Effector memory CD8-positive, alpha-beta T cell (primary cell): ENCODE results near the gene TMEM156.
"Not testable (repeated sequence)": the region's sequence is repeated elsewhere in the genome, so short reads cannot be mapped to it uniquely, and the experiment has no call there.

Experiments used
- ATAC-seq: fragments of 150-1000 bp; cut with Tn5 transposase; replicated peaks from 2 replicates; pipeline ENCODE4 v1.10.0; 2021; ENCODE audit warnings: mild to moderate bottlenecking, moderate library complexity
- DNase-seq, 3 experiments: peaks; one replicate each; pipeline ENCODE4 v3.0.0; 2021
- H3K27ac Mint-ChIP-seq, 2 donors: one replicate each; pipeline ENCODE4 v1.8.0; 2022; ENCODE audit warnings: mild to moderate bottlenecking in 2 of 2, mixed read lengths in 2 of 2, moderate library complexity in 2 of 2
- H3K27me3 Mint-ChIP-seq, 2 donors: one replicate each; pipeline ENCODE4 v1.8.0; 2022; ENCODE audit warnings: mixed read lengths in 2 of 2
- H3K36me3 Mint-ChIP-seq: one replicate; pipeline ENCODE4 v1.8.0; 2022; ENCODE audit warnings: mild to moderate bottlenecking, moderate library complexity, mixed read lengths; ENCODE audit not compliant: insufficient read depth
- H3K4me1 Mint-ChIP-seq, 2 donors: one replicate each; pipeline ENCODE4 v1.8.0; 2022; ENCODE audit warnings: low read depth in 2 of 2, mixed read lengths in 2 of 2
- H3K4me3 Mint-ChIP-seq, 2 donors: one replicate each; pipeline ENCODE4 v1.8.0; 2022; ENCODE audit warnings: mild to moderate bottlenecking in 2 of 2, mixed read lengths in 2 of 2, moderate library complexity in 2 of 2
- H3K9me3 Mint-ChIP-seq, 2 donors: one replicate each; pipeline ENCODE4 v1.8.0; 2022; ENCODE audit warnings: mixed read lengths in 2 of 2

Gene TMEM156

DNA sequence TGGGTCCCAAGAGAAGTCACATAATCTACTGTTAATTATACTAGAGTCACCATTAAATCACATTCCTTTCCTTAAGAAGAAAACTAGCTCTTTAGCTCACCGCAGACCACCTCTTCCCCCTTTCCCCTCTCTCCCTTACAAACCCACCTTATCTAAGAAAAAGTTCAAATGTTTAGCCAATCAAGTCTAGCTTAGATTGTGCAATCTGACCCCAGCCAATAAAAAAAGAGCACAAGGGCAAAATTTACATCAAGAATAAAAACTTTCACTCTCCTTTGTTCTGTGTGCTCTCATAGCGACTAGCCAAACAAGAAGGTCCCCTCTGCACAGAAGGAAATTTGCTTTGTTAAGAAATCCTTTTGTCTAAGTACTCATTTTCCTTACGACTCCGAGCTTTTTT is 76.3 kb downstream of the TMEM156 start:
- H3K36me3 Mint-ChIP-seq, result no peaks in the 10 kb centered on the region
- no peaks in the 10 kb centered on the region for H3K4me1 Mint-ChIP-seq
- peaks cover 30 to 33% of the 10 kb centered on the region in 2 donors for H3K27me3 Mint-ChIP-seq
- no peak overlapping the region for H3K27ac Mint-ChIP-seq
- H3K9me3 Mint-ChIP-seq, result no peaks in the 10 kb centered on the region
- no peak for DNase-seq
- no peak overlapping the region for H3K4me3 Mint-ChIP-seq
- no peak for ATAC-seq

DNA sequence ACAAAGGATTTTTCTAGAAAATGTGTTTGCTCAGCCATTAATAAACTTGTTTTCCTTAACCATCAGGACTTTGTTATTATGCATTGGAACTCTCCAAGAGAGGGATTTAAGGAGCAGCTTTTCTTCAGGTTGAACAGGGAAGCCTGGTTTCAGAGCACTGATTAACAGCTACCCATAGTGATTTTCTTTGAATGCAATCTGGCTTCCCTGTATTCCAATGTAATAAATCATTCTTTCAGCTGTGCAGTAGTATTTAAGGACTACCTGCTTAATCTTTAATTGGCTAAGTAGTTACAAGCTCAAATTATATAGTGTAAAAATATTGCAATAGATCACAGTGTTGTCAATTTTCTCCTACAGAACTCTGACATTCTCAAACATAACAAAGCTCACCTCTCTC is 77.5 kb downstream of the TMEM156 start:
- Mint-ChIP-seq H3K9me3 (no peaks in the 10 kb centered on the region), H3K4me1 (peaks cover under 1 to 1% of the 10 kb centered on the region in 2 donors), H3K4me3 (no peak overlapping the region), H3K27ac (no peak overlapping the region), H3K36me3 (no peaks in the 10 kb centered on the region), H3K27me3 (peaks cover 33 to 36% of the 10 kb centered on the region in 2 donors)
- DNase-seq (no peak), ATAC-seq (no peak)

DNA sequence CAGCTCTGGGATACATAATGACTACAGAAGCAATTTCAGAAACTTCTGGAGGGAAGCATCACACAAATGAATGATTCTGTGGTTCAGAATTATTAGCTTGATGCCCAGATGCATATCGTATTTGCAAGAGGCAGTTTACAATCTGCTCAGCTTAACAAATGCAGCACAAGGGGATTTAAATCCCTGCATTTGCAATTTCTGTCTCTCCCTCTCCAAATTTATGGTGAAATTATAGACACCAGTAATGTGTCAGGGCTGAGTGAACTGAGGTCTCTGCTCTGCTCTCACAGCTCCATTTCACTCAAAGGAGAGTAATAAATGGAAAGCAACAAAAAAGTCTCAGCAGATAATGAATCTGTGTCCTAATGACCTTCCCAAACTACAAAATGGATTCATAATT is 80.2 kb downstream of the TMEM156 start:
- H3K27ac Mint-ChIP-seq, result no peak overlapping the region
- H3K27me3 Mint-ChIP-seq, result peaks cover 33 to 36% of the 10 kb centered on the region in 2 donors
- peaks cover 4 to 8% of the 10 kb centered on the region in 2 donors for H3K4me1 Mint-ChIP-seq
- H3K9me3 Mint-ChIP-seq, result no peaks in the 10 kb centered on the region
- DNase-seq (no peak), ATAC-seq (no peak)
- no peak overlapping the region for H3K4me3 Mint-ChIP-seq
- H3K36me3 Mint-ChIP-seq, result no peaks in the 10 kb centered on the region

DNA sequence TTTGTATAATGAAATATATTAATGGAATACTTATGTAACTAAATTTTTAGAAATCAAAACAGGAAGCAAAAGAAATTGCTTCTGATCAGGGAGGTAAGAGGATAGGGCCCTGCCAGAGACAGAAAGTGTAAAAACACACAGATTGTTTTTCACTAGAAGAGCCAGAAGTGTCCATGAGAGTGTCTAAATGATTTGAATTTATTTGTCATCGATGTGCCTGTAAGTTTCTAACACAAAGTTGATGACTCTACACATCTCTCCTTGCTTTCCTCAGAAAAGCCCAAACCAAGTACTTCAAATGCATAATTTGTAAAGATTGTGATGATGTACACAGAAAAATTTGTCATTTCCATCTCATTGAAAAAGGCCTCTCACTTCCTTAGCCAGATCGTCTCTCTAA is 80.6 kb downstream of the TMEM156 start:
- peaks cover 4 to 8% of the 10 kb centered on the region in 2 donors for H3K4me1 Mint-ChIP-seq
- H3K27ac Mint-ChIP-seq, result peak overlapping the region in 1 of 2 donors; percentile 15

GRCh38 chr4:38950734-38951133 is 81.5 kb downstream of the TMEM156 start:
- no peak overlapping the region for H3K4me3 Mint-ChIP-seq

More for the DNA sequence above, 80.6 kb downstream of the TMEM156 start:
- ATAC-seq (no peak), DNase-seq (no peak)
- Mint-ChIP-seq H3K4me3 (no peak overlapping the region), H3K9me3 (no peaks in the 10 kb centered on the region), H3K36me3 (no peaks in the 10 kb centered on the region), H3K27me3 (peaks cover 29 to 33% of the 10 kb centered on the region in 2 donors)

GRCh38 chr4:38950159-38950558 is 82.0 kb downstream of the TMEM156 start:
- H3K4me1 Mint-ChIP-seq, result peaks cover 4 to 8% of the 10 kb centered on the region in 2 donors
- peak overlapping the region in 1 of 2 donors; percentile 72 for H3K27ac Mint-ChIP-seq
- no peak overlapping the region for H3K4me3 Mint-ChIP-seq
- H3K9me3 Mint-ChIP-seq, result no peaks in the 10 kb centered on the region
- ATAC-seq, result no peak
- no peak for DNase-seq
- H3K36me3 Mint-ChIP-seq, result no peaks in the 10 kb centered on the region
- peaks cover 15 to 19% of the 10 kb centered on the region in 2 donors for H3K27me3 Mint-ChIP-seq

More at GRCh38 chr4:38950734-38951133, 81.5 kb downstream of the TMEM156 start:
- no peaks in the 10 kb centered on the region for H3K36me3 Mint-ChIP-seq
- DNase-seq (no peak), ATAC-seq (no peak)
- peak overlapping the region in 1 of 2 donors; percentile 72 for H3K27ac Mint-ChIP-seq
- H3K4me1 Mint-ChIP-seq, result peaks cover 4 to 8% of the 10 kb centered on the region in 2 donors
- no peaks in the 10 kb centered on the region for H3K9me3 Mint-ChIP-seq
- H3K27me3 Mint-ChIP-seq, result peaks cover 20 to 24% of the 10 kb centered on the region in 2 donors

DNA sequence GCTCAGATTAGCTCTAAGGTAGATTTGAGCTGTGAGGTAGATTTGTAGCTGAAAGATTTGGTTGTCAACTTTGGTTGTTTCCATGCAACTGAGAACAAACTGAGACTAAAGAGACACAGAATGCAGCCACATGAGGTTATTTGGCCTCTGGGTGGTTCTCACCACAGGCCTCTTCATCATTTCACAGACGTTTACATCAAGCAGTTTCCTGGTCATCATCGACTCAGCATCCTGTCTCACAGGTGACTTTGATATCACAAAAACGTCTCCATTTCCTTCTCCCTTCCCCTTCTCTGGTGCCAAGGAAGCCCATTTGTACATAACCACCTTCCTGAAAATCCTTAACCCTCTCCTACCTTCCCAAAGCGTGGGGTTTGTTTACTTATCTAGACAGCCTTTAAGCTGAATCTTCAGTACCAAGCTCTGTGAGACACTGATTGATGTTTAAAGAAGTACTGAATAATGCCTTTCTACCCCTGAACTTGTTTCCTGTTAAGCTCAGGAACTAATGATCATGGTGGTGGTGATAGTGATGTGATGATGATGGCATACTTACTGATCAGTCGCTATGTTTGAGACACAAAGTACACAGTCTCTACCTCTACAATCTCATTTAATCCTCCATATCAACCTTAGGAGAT is 82.7 kb downstream of the TMEM156 start:
- peak; percentile 92 for ATAC-seq

GRCh38 chr4:38948551-38948950 is 83.7 kb downstream of the TMEM156 start:
- H3K27me3 Mint-ChIP-seq, result peaks cover 6 to 10% of the 10 kb centered on the region in 2 donors
- H3K27ac Mint-ChIP-seq, result no peak overlapping the region
- DNase-seq (no peak), ATAC-seq (no peak)
- H3K36me3 Mint-ChIP-seq, result no peaks in the 10 kb centered on the region
- no peaks in the 10 kb centered on the region for H3K9me3 Mint-ChIP-seq
- no peak overlapping the region for H3K4me3 Mint-ChIP-seq
- peaks cover 4 to 8% of the 10 kb centered on the region in 2 donors for H3K4me1 Mint-ChIP-seq

More for the DNA sequence above, 82.7 kb downstream of the TMEM156 start:
- Mint-ChIP-seq H3K4me3 (no peak overlapping the region), H3K27me3 (peaks cover 12 to 16% of the 10 kb centered on the region in 2 donors), H3K27ac (peak overlapping the region in 1 of 2 donors; percentile 72), H3K36me3 (no peaks in the 10 kb centered on the region), H3K9me3 (no peaks in the 10 kb centered on the region), H3K4me1 (peaks cover 4 to 8% of the 10 kb centered on the region in 2 donors)
- peak; percentile 11 to 29 (median 21) for DNase-seq

- Mint-ChIP-seq H3K27ac (peak overlapping the region in 1 of 2 donors; percentile 9), H3K4me3 (no peak overlapping the region), H3K36me3 (no peaks in the 10 kb centered on the region), H3K9me3 (no peaks in the 10 kb centered on the region), H3K27me3 (peaks cover 0 to 6% of the 10 kb centered on the region in 2 donors), H3K4me1 (peaks cover 4 to 8% of the 10 kb centered on the region in 2 donors)
- DNase-seq (no peak), ATAC-seq (no peak)
Measured at GRCh38 chr4:38946919-38947318, 85.3 kb downstream of the TMEM156 start.

- Mint-ChIP-seq H3K4me1 (peaks cover under 1 to 4% of the 10 kb centered on the region in 2 donors), H3K27me3 (no peaks in the 10 kb centered on the region), H3K9me3 (no peaks in the 10 kb centered on the region)
Measured at GRCh38 chr4:38944440-38944839, 87.8 kb downstream of the TMEM156 start.

DNA sequence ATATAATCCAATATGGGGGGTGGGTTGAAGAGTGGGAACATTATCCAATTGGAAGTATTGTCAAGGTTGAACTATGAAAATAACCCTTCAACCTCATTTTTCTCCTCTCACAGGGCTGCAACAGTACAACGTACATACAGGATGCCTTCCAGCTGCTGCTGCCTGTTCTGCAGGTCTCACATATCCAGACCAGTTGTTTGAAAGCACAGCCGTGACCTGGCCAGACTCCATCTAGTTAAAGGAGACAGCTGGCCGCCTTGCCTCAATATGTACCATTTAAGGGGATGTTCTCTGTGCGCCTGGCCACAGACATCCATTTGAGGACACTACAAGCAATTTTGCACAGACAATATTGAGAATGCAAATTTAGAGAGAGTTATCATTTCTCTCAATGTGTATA is 88.9 kb downstream of the TMEM156 start:
- Mint-ChIP-seq H3K36me3 (no peaks in the 10 kb centered on the region), H3K4me3 (no peak overlapping the region), H3K27me3 (no peaks in the 10 kb centered on the region), H3K9me3 (no peaks in the 10 kb centered on the region), H3K4me1 (no peaks in the 10 kb centered on the region), H3K27ac (no peak overlapping the region)
- DNase-seq (no peak), ATAC-seq (no peak)

More at GRCh38 chr4:38944440-38944839, 87.8 kb downstream of the TMEM156 start:
- Mint-ChIP-seq H3K27ac (no peak overlapping the region), H3K36me3 (no peaks in the 10 kb centered on the region), H3K4me3 (no peak overlapping the region)
- ATAC-seq (no peak), DNase-seq (no peak)

DNA sequence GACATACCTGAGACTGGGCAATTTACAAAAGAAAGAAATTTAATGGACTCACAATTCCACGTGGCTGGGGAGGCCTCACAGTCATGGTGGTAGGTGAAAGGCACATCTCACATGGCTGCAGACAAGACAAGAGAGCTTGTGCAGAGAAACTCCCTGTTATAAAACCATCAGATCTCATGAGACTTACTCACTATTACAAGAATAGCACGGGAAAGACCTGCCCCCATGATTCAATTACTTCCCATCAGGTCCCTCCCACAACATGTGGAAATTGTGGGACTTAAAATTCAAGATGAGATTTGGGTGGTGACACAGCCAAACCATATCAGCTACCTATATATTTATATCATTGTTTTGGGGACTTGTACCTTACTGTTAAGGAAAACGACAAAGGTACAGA is 90.3 kb downstream of the TMEM156 start:
- H3K4me3 Mint-ChIP-seq, H3K4me1 Mint-ChIP-seq, H3K27me3 Mint-ChIP-seq, H3K9me3 Mint-ChIP-seq, DNase-seq, ATAC-seq, H3K27ac Mint-ChIP-seq, H3K36me3 Mint-ChIP-seq: not testable (repeated sequence)

GRCh38 chr4:38940476-38940875 is 91.7 kb downstream of the TMEM156 start:
- Mint-ChIP-seq H3K27me3 (no peaks in the 10 kb centered on the region), H3K9me3 (no peaks in the 10 kb centered on the region), H3K4me3 (no peak overlapping the region), H3K4me1 (no peaks in the 10 kb centered on the region), H3K27ac (peak overlapping the region in 1 of 2 donors; percentile 8), H3K36me3 (no peaks in the 10 kb centered on the region)
- DNase-seq (no peak), ATAC-seq (no peak)

DNA sequence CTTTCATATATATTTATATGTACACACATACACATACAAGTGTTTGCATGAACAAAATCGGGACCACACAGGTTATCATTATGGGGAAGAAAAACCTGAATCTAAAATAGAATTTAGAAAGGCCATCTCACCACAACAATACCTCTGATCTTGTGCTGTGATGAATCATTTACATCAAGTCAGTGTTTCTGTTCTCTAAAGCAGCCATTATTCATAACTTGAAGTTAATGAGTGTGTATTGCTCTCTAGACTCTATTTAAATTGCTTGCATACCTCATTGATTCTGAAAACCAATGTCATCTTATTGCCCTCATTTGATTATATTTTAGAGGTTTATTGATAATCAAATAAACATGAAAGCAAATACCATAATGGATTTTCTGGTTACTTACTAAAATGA is 93.0 kb downstream of the TMEM156 start:
- Mint-ChIP-seq H3K4me1 (no peaks in the 10 kb centered on the region), H3K9me3 (no peaks in the 10 kb centered on the region), H3K27me3 (no peaks in the 10 kb centered on the region), H3K4me3 (no peak overlapping the region), H3K27ac (peak overlapping the region; percentile 3 to 32), H3K36me3 (no peaks in the 10 kb centered on the region)
- DNase-seq (no peak), ATAC-seq (no peak)
